ENCODE results near the gene ATE1. TPM values are rescaled to one million over a fixed set of nuclear protein-coding genes. Genes with fewer than 3 reads are reported as not detected.

The ATE1 gene
- total and polyA plus RNA-seq, 10 of the 15 experiments (the other 5 are each of a cell fraction or from before 2014, with no cell fraction given) = 4.3 to 22.7 (median 15.9) TPM

GRCh38 chr10:121854809-121855445 is 72.9 kb downstream of the ATE1 start:
- RAD21 ChIA-PET (ENCODE audit: unreplicated experiment) = interaction anchor here (1.7 kb wide), 1 partner anchor 31 kb away, joined by 4 read pairs; no protein-coding TSS in a partner anchor
- intact Hi-C loops (cut with micrococcal nuclease; ENCODE audit: unreplicated experiment) = no loop called here
- no peak overlapping the region for H3K27ac ChIP-seq (ENCODE audit: control insufficient read depth, insufficient read depth)

More at GRCh38 chr10:121854809-121855445, 72.9 kb downstream of the ATE1 start:
- no TSS peak for BruUV-seq (replicated peaks)
- in situ Hi-C loops (cut with MboI) = no loop called here
- ChIA-PET CTCF (interaction anchor here (1.1 kb wide), 3 partner anchors 11 to 46 kb away, joined by 3 to 5 read pairs (median 5); no protein-coding TSS in a partner anchor), SMC1A (ENCODE audit: uncharacterized antibody, unreplicated experiment) (no interaction called here), POLR2A (no interaction called here)
- H3K9me3 ChIP-seq (replicated peaks; ENCODE audit: control insufficient read depth, insufficient read depth, low read length) = no peaks in the 10 kb centered on the region
- H3K36me3 ChIP-seq (ENCODE audit: control insufficient read depth in 2 of 2, insufficient read depth in 2 of 2, low read length in 1 of 2) = peaks cover 0 to 6% of the 10 kb centered on the region in 2 experiments; a peak in 1 of 4 replicates
- no peak for TF ChIP-seq SKIL (IDR thresholded peaks at IDR 0.05; ENCODE audit: low read depth, poor library complexity, severe bottlenecking)
- no peaks in the 10 kb centered on the region for H4K20me1 ChIP-seq (ENCODE audit: control insufficient read depth, insufficient read depth)
- H3K27me3 ChIP-seq (replicated peaks in 1 of 2; ENCODE audit: control insufficient read depth in 2 of 2, insufficient read depth in 2 of 2, low read length in 1 of 2) = no peaks in the 10 kb centered on the region
- ATAC-seq (no peak), FAIRE-seq (no peak), DNase-seq (ENCODE audit: low read depth, low spot score) (no peak)
- no peak overlapping the region for H2AFZ ChIP-seq (ENCODE audit: control insufficient read depth, low read depth, low read length)
- H3K4me1 ChIP-seq (ENCODE audit: control insufficient read depth, insufficient read depth, low read length) = no peaks in the 10 kb centered on the region
- no peak overlapping the region for H3K9ac ChIP-seq (ENCODE audit: control insufficient read depth, insufficient read depth, low read length)
- no peaks in the 10 kb centered on the region for H3K79me2 ChIP-seq (ENCODE audit: control insufficient read depth, insufficient read depth, low read length)
- WGBS (ENCODE audit: insufficient coverage, insufficient replicate concordance, low lambda C conversion rate, missing lambda C conversion rate) = 79% methylated on average over 4 of the region's 4 CpGs
- H3K4me3 ChIP-seq = no peak overlapping the region
- H3K4me2 ChIP-seq (ENCODE audit: control insufficient read depth, insufficient read depth) = no peak overlapping the region

All from GM12878 (cell line).